ENCODE data around the gene SLC39A6.
"Not testable (repeated sequence)": the region's sequence is repeated elsewhere in the genome, so short reads cannot be mapped to it uniquely, and the experiment has no call there.

The SLC39A6 gene

DNA sequence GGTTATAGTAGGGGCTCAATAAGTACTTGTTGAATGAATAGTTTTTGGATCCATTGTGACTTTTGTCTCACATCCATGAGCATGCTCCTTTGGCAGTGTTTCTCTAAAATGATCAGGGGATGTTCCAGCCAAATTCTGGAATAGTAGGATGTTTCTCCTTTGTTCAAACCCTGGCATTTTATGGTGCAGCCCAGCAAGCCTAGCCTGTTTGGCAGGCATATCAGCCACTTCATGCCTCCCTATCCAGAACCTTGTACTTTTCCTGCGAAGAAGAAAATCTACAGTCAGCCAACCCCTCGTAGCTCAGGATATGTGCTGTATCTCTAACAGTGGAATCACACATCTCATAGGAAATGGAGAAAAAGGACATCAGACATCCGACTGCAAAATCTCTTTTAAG, 34.7 kb downstream of the SLC39A6 start:
- no peak for DNase-seq

DNA sequence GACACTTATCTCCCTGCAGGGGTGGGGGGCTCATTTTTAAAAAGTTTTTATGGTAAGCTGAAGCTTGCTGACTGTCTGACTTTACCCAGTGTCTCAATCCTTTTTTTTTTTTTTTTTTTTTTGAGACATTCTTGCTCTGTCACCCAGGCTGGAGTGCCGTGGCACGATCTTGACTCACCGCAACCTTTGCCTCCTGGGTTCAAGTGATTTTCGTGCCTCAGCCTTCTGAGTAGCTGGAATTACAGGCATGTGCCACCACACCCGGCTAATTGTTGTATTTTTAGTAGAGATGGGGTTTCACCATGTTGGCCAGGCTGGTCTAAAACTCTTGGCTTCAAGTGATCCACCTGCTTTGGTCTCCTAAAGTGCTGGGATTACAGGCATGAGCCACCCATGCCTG, 37.0 kb downstream of the SLC39A6 start:
- DNase-seq = not testable (repeated sequence)

DNA sequence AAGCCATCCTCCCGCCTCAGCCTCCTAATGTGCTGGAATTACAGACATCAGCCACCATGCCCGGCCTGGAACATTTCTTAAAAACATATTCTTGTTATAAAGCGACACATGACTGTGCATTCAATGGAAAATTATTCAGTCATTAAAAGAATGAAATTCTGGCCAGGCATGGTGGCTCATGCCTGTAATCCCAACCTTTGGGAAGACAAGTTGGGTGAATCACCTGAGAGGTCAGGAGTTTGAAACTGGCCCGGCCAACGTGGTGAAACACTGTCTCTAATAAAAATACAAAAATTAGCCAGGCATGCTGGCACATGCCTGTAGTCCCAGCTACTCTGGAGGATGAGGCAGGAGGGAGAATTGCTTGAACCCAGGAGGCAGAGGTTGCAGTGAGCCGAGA, 40.1 kb downstream of the SLC39A6 start:
- no peak for DNase-seq

DNA sequence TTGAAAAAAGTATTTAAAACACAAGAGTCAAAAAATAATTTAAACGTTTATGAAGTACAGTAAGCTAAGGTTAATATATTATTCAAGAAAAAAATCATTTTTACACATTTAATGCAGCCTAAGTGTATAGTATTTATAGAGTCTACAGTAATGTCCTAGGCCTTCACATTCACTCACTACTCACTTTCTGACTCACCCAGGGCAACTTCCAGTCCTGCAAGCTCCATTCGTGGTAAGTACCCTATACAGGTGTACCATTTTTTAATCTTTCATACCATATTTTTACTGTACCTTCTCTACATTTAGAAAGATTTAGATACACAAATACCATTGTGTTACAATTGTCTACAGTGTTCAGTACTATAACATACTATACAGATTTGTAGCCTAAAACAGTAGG, 40.9 kb downstream of the SLC39A6 start:
- no peak for DNase-seq

DNA sequence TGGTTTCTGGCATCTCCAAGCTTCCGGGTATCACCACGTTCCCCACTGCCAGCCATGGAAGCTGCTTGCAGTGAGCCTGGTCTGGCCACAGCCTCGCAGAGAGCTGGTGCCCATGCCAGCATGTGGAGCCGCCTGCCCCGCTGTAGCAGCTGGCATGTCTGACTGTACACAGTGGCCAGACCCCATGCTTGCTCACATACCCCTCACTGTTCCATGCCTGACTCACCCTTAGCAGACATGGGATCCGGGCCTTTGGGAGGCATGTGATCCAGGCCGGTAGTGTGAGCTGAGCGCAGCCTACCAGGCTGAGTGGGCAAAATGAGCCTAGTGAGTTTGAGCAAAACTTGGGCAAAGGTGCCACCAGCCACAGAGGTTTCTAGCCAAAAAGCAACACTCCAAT, 43.0 kb downstream of the SLC39A6 start:
- no peak for DNase-seq

DNA sequence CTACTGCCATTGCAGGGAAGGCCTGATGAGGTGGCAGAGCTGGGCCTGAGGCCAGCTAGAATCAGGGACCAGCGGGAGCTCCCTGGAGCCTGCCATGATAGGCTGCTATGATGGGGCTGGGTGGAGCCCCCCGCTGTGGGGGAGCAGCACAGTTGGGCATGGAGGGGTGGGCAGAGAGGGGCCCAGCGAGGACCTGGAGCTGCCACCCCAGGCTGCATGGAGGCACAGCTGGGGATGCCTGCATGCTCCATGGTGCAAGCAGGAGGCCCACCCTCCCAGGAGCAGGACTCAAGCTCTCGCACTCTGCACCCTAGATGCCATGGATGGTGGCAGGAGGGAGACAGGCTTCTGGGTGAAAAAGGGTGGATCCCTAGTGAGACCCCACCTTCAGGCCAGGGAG, 43.9 kb downstream of the SLC39A6 start:
- DNase-seq = no peak

DNA sequence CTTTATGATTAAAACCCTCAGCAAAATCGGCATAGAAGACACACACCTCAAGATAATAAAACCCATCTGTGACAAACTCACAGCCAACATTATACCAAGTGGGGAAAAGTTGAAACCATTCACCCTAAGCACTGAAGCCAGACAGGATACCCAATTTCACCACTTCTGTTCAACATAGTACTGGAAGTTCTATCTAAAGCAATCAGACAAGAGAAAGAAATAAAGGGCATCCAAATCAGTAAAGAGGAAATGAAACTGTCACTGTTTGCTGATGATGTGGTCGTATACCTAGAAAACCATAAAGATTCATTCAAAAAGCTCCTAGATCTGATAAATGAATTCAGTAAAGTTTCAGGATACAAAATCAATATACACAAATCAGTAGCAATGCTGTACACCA, 45.4 kb downstream of the SLC39A6 start:
- DNase-seq = no peak

DNA sequence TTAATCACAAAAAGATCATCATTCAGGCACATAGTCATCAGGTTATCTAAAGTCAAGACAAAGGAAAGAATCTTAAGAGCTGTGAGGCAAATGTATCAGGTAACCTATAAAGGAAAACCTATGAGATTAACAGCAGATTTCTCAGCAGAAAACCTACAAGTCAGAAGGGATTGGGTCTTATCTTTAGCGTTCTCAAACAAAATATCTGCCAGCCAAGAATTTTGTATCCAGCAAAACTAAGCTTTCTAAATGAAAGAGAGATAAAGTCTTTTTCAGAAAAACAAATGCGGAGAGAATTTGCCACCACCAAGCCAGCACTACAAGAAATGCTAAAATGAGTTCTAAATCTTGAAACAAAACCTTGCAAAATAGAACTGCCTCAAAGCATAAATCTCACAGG, 48.0 kb downstream of the SLC39A6 start:
- not testable (repeated sequence) for DNase-seq

DNA sequence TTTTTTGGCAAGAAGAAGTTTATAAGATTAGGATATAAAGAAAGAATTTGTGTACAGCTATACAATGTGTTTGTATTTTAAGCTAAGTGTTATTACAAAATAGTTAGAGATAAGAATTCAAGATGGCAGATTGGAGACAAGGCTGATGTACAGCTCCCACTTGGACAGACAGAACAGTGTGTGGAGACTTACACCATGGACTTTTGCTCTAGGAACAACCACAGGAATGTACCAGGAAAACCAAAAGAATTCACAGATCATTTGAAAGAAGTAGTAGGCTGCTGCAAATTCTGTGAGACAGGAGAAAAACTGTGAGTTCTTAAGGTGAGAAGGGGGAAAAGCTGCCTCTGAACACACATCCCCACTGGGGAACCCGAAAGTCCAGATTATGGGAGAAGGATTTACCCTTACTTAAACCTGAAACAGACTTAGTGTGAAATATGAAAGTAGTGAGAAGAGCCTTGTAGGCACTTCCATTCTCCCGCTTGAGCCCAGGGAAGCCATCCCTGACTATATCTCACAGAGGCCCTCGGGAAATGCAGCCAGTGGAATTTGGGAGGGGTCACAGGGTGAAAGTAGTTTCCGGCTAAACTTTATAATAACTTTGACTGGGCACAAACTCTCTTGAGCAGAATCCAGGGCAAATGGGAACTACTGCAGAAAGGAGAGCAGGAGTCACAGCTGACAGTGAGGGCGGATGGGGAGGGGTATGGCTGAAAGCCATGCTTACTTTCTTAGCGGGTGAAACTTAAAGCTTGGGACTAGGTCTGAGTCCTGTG, 50.2 kb downstream of the SLC39A6 start:
- DNase-seq = no peak

DNA sequence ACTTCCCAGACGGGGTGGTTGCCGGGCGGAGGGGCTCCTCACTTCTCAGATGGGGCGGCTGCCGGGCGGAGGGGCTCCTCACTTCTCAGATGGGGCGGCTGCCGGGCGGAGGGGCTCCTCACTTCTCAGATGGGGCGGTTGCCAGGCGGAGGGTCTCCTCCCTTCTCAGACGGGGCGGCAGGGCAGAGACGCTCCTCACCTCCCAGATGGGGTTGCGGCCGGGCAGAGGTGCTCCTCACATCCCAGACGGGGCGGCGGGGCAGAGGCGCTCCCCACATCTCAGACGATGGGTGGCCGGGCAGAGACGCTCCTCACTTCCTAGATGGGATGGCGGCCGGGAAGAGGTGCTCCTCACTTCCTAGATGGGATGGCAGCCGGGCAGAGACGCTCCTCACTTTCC, 51.4 kb downstream of the SLC39A6 start:
- DNase-seq = not testable (repeated sequence)

DNA sequence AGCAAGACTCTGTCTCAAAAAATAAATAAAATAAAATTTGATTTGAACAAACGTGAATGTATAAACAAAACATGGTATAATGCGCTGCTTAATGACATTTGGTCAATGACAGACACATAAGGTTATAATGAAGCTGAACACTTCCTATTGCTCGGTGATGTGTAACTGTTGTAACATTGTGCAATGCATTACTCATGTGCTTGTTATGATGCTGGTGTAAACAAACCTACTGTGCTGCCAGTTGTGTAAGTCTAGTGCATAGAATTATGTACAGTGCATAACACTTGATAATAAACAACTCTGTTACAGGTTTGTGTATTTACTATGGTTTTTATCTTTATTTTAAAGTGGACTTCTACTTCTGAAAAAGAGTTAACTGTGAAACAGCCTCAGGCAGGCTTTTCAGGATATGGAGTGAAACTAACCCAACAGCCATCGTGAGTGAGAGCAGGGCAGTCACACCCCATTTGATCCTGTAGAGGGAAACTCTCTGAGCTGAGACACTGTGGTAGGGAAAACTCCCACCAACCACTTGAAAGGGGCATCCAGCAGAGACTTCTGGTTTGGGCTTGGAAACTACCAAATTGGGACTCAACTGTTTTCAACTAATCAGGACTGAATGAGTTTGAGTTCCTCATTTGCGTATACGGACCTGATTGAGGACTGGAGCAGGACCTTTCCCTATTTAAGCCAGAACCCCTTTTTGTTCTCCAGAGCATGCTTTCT, 53.1 kb downstream of the SLC39A6 start:
- no peak for DNase-seq

DNA sequence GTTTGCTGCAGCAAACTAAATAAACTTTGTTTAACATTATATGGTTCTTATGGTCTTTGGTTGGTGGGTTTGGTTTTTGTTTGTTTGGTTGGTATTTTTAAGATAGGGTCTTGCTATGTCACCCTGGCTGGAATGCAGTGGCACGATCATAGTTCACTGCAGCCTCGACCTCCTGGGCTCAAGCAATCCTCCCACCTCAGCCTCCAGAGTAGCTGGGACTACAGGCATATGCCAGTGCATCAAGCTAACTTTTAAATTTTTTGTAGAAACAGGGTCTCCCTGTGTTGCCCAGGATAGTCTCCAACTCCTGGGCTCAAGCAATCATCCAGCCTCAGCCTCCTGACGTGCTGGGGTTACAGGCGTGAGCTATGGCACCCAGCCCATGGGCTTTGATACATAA, 54.7 kb downstream of the SLC39A6 start:
- no peak for DNase-seq

DNA sequence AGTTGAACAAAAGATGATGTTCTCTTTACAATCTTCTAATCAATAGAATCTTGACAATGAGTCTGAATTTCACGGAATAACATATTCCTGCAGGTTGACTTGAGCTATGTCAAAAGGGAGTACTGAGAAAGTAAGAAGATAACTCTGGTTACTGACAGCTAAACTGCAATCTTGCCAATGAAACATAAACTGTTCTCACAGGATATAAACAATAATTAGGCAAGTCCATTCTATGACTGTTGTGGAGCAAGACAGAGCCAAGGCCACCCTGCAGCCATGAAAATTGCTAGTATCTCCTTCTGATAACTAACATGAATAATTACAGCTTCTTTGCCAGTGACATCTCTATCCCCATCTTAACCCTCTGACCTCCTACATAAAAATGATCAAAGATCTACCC, 55.5 kb downstream of the SLC39A6 start:
- no peak for DNase-seq

DNA sequence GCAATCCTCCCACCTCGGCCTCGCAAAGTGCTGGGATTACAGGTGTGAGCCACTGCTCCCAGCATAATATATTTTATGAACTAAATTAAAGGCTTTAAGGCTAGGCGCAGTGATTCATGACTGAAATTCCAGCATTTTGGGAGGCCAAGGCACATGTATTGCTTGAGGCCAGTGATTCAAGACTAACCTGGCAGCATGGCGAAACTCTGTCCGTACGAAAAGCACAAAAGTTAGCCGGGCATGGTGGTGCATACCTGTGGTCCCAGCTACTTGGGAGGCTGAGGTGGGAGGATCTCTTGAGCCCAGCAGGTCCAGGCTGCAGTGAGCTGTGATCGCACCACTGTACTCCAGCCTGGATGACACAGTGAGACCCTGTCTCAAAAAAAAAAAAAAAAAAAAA, 56.7 kb downstream of the SLC39A6 start:
- not testable (repeated sequence) for DNase-seq

DNA sequence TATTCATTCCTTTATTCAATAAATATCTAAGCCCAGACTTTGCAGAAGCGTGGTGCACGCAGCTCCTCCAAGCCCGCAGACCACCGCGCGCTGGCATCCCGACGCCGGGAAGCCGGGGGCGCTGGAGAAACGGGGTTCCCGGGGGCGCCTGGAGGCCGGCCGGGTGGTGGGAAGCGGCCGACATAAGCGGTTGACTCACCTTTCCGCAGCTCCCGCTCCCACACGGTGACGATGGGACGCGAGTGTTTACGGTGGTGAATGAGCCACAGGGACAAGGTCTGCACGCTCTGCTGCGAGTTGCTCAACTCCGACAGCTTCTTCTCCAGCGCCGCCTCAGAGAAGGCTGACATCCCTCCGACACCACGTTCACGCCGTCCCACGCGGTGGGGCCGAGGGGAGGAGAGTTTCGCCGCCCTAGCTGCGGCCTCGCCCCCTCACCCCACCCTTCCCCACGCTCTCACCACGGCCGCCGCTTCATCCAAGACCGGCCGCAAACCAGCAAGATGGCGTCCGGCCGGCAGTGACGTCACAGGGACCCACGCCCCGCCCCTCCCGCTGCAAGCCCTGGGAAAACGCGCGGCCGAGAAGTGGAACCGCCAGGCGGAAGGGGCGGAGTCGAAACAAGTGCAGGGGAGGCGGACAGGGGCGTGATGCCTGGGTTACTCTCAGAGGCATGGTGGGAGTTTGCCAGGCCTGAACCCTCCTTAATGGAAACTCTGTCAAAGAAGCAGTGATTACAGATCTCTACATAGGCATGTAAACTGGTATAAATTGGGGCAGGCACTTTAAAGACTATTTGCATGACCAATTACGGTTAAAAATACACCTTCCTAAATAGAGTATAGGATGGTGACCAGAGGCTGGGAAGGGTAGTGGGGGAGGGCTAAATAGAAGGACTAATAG, 61.8 kb downstream of the SLC39A6 start, which contains the start of gene RPRD1A:
TSS of gene RPRD1A (minus strand) at position 505 of the 903 bp plus-strand sequence. CDS start at position 350, 155 bp downstream.
- peak; percentile 89 for DNase-seq

DNA sequence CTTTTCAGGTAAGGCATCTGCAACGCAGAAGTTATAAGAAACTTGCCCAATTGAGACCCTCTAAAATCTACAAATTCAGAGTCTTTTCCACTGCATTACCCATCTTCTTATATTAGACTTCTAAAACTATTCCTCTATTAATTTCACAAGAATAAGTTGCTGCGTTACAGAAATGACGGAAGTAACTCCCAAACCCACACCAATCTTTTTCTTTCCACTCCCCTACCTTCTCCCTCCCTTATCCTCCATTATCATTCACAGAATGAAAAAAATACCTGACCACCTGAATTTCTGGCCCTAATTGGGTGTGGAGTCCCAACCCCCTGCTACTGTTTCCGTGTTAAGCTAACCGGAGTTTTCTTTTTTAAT, 62.5 kb downstream of the SLC39A6 start:
- no peak for DNase-seq

DNA sequence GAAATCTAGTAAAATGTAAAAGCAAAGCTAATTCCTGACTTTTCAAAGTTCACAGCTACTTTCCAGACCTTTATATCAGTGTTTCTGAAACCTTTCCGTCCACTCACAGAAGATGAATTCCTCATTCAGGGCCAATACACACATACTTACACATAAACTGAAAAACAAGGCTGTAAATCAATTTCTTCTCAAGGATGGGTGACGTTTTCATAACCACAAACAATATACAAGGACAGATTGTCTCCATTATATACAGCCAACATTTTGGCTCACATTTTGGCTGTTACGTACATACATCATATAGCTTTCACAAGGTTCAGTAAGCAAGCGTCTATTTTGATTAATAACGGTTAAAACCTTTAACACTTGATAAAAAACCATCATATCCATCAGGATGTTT, 63.1 kb downstream of the SLC39A6 start:
- no peak for DNase-seq

DNA sequence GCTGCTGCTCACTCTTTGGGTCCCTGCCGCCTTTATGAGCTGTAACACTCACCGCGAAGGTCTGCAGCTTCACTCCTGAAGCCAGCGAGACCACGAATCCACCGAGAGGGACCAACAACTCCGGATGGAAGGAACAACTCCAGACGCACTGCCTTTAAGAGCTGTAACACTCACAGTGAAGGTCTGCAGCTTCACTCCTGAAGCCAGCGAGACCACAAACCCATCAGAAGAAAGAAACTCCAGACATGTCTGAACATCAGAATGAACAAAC, 64.4 kb downstream of the SLC39A6 start:
- DNase-seq = not testable (repeated sequence)

DNA sequence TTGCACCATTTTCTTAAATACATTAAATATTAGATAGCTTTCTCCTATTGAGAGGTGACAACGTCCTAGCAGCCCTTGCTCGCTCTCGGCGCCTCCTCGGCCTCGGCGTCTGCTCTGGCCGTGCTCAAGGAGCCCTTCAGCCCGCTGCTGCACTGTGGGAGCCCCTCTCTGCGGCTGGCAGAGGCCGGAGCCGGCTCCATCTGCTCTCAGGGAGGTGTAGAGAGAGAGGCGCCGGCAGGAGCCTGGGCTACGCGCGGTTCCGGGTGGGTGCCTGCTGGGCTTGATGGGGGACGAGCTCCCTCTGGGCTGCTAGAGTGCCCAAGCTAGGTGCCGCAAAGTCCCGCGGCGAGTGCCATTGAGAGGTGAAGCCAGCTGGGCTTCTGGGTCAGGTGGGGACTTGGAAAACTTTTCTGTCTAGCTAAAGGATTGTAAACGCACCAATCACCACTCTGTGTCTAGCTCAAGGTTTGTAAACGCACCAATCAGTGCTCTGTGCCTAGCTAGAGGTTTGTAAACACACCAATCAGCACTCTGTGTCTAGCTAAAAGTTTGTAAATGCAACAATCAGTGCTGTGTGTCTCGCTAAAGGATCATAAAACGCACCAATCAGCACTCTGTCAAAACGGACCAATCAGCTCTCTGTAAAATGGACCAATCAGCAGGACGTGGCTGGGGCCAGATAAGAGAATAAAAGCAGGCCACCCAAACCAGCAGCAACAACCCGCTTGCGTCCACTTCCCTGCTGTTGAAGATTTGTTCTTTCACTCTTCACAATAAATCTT, 64.9 kb downstream of the SLC39A6 start:
- no peak for DNase-seq

DNA sequence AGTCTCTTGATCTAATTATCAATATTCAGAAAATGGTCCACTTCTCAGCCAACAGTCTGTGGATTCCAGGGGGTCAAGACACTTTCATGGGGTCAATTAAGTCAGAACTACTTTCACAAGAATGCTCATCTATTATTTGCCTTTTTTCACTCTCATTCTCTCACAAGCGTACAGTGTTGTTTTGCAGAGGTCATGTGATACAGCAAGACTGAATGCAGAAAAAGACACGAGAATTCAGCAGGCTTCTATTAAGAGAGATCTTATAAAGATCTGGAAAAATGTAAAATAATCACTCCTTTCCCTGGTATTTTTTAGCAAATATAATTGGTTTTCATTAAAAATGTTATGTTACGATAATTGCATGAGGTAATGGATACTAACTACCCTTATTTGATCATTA, 70.5 kb downstream of the SLC39A6 start:
- DNase-seq = no peak
